Fibroblast of skin of right biceps (primary cell): ENCODE measurements around the gene FAM210B.
A peak's percentile ranks its signal among the peaks of the same experiment; 100 is the strongest.
"Not testable (repeated sequence)": the region's sequence is repeated elsewhere in the genome, so short reads cannot be mapped to it uniquely, and the experiment has no call there.

ENCODE experiments used
- DNase-seq: peaks from one replicate; pipeline ENCODE4 v3.0.0-alpha.2; 2013

Gene FAM210B

GRCh38 chr20:56361900-56362299, 3.1 kb downstream of the FAM210B start:
- DNase-seq = no peak

GRCh38 chr20:56362833-56363413, 4.1 kb downstream of the FAM210B start:
- no peak for DNase-seq

DNA sequence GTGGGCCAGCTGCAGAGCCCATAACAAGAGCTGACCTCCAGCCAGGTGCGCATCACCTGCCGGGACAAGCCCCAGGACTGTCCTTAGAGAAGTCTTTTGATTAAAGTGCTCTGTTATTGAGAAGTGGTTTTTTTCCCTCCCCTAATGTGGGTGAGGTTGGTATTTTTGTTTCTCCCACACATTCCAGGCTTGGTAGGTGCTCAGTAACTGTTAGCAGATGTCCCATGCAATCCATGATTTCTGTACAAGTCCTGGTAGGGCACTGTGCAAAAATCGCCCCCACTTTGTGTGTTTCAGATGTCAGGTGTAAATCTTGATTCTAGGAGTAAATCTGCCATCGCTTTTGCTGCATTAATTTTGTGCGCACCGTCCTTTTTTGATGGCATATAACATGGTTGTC, 4.7 kb downstream of the FAM210B start:
- no peak for DNase-seq

DNA sequence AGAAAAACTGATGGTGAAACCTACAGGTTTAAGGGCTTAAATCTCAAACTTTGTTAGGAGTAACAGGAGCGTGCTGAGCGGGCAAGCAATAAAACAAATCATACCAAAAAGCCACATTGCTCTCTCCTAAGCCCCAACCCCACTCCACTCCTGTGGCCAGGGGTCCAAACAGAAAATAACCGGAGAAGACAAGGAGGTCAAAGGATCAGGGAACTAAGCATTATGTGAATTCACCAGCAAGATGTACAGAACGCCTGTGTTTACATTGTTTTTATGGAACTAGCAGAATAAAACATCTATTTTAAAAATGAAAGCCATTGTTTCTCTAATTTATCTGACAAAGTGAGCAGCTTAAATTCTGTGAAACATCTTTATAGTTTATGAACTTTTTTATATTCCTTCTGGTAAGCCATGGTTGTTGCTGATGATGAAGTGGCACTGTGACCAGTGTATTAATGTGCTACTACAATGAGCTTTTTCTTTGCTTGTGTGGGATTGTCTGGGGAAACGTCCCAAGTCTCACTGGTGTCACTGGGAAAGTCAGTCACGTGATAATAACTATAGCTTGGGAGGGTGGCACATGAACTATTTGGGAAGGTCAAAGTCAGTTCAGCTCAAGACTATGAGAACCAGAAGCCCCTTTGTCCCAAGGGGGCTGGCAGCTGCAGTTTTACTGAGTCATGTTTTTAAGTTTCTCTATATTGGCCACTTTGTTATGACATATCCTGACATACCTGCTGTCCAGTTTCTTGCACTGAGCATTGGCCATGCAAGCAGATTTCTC, 9.8 kb downstream of the FAM210B start:
- no peak for DNase-seq

DNA sequence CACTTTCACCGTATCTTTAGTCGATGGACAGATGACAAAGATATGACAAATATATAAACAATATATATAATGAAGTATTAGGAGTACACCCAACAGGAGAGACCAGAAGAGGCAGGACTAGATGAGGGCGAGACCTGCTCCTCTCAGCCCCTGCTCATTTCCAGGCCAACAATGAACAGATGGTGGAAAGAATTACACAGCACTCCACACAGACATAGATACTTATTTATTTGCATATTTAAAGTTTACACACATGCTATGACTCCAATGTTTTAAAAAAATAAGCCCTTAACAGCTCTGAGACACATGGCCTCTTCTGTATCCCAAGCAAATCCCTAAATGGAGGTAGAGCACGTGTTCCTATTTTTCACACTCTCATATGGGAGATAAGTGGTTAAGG, 10.4 kb downstream of the FAM210B start:
- no peak for DNase-seq

GRCh38 chr20:56371977-56372376, 13.2 kb downstream of the FAM210B start:
- no peak for DNase-seq

DNA sequence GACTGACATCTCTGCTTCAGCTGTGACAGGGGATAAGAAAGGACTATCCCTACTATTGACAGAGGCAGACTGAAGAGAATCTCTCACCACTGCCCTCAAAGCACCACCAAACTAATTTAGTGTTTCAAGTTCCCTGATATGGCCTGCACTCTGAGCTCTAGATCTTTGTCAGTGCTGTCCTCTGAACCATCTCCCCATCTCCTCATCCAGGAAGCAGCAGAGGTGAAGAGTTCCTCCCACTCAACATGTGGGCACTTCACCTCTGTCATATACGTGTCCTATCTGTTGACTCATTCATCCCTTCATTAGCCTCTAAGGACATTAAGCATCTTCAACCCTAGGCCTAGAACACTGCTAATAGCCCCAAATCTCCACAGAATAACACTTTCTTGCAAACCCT, 14.1 kb downstream of the FAM210B start:
- no peak for DNase-seq

GRCh38 chr20:56373942-56374341, 15.2 kb downstream of the FAM210B start:
- DNase-seq = peak; percentile 89

GRCh38 chr20:56376331-56376730, 17.6 kb downstream of the FAM210B start:
- no peak for DNase-seq

DNA sequence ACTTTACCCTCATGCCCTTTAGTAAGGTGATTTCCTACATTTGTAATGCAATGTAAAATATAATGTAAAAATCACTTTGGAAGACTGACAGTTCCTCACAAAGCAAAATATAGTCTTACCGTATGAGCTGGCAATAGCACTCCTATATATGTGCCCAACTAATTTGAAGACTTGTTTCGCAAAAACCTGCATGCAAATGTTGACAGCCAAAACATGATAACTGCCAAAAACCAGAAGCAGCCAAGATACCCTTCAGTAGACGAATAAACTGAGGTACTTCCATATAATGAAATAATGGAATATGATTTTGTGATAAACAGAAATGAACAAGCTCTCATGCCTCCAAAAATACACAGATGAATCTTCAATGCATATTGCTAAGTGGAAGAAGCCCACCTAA, 19.6 kb downstream of the FAM210B start:
- DNase-seq = no peak

GRCh38 chr20:56380375-56380774, 21.6 kb downstream of the FAM210B start:
- peak; percentile 18 for DNase-seq

DNA sequence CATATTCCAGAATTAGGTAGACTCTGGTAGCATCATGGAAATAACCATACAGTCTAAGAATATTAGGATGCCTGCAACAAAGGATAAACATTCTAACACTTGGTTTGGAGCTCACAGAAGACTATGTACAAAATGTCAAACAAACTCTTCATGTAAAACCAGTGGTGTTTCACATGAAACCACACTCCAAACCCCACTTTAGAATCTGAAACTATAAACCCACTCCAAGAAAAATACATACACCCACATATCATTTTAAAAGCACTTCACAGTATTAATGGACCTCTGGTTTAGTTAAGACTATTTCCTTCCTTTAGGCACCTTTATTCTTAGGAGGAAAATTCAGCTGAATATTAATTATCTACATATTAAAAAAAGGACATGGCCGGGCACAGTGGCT, 22.7 kb downstream of the FAM210B start:
- DNase-seq = no peak

- DNase-seq = no peak
These were observed 23.9 kb downstream of the FAM210B start for GRCh38 chr20:56382696-56383095.

- no peak for DNase-seq
These were observed 24.6 kb downstream of the FAM210B start for GRCh38 chr20:56383334-56383733.

DNA sequence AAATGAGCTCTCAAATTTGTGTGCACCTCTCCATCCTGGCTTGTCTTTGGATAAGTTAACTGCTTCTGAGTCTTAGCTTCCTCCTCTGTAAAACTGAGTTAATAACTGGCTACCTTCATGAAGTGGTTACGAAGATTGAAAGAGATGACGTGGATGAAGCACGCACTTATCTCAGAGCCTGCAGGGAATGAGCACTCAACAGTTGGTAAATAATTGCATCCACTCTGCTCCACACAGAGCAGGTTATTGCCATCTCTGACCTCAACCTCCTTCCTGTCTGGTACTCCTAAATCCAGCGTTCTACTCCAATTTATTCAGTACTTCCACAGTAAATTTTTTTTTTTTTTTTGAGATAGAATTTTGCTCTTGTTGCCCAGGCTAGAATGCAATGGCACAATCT, 26.4 kb downstream of the FAM210B start:
- no peak for DNase-seq

DNA sequence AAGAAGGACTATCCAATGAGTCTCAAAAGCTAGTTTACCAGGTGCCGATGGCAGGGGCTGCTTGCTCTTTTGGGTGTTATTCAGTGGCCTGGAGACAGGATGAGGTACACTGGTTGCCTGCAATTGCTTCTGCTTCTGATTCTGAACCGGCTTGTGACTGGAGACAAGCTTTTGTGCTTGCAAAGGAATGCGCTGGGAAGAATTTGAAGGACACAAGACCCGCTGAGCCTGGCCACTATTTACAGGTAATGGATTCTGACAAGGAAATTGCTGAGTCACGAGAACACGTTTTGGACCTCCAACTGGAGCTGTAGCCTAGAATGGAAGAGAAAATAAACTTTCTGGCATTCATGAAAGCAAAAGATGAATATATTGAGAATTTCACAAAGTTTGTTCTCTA, 27.4 kb downstream of the FAM210B start:
- DNase-seq = no peak

DNA sequence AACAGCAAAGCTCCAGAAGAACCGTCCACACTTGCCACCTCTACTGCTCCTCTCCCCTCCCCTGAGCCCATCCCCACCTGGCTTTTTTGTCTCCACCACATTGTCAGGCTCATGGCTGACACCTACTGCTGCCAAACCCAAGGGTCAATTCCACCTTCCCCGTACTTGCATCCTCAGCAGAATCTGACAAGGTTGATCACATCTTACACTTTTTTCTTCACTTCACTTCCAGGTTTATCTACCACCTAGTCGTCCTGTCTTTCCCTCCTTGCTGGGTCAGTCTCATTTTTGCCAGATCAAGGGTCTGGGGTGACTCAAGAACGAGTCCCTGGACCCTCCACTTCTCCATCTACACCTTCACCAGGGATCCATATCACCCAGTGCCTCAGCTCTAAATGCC, 30.1 kb downstream of the FAM210B start:
- no peak for DNase-seq

DNA sequence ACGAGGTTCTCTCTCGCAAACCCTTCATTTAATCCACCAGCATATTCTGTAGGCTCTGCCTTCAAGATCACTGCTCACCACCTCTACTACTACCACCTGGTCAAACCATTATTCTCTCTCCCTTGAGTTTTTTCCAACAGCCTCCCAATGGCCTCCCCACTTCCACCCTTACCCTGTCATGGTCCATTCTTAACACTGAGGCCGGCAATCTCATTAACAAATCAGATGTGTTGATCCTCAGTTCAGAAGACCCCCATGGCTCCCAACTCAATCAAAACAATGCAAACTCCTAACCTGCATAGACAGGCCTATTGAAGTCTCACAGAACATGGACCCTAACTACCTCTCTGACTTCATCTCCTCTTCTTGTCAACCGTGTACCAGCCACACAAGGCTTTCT, 31.0 kb downstream of the FAM210B start:
- DNase-seq = no peak

- DNase-seq = not testable (repeated sequence)
These were observed 31.6 kb downstream of the FAM210B start for GRCh38 chr20:56390396-56390795.

DNA sequence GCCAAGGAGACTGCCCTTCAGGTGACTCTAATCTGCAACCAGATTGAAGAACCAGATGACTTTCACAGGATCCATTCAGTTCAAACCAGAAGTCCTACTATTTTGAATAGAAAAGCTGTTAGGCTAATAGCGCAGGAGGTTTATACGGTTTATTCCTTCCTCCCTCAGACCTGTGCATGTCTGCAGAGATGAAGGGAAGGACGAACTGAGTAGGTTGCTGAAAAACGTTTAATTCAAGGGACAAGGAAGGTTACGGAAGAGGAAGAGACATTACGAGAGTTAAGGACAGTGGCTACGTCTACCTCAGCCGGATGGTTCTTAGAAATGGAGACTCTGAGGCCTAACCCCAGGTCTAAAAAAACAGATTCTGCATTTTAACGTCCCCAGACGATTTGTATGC, 32.3 kb downstream of the FAM210B start:
- no peak for DNase-seq

GRCh38 chr20:56391596-56392131, 32.9 kb downstream of the FAM210B start:
- DNase-seq = peak; percentile 17

DNA sequence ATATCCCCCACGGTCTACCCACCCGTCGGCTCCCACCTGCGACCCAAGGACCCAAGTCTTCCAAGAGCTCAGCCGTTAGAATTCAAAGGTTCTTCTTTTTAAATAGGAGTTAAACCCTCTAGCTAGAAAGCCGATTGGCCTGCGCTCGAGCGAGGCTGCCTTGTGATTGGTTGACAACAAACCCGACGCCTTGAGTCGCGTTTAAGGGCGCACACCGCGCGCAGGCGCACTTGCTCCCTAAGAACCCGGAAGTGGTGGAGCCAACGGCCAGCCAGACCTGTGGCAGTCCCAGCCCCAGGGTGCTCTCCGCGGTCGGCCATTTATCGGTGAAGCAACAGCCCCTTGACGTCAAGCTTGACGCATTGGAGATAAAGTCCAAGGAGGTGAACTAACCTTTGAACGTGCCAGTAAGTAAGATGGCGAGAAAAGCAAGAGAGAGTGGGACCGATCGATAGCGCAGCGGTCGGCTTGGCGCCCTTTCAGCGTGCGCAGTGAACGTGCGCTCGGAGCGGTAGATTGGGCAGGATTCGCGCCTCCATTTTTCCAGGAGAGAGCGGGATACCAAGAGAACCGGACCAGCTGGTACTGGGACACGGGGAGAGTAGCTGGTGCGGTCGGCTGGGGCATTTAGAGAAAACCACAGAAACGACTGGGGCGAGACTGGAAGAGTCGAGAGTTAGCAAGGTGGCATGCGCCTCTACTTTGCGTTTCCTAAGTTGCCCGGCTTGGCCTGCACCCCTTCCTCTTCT, 33.5 kb downstream of the FAM210B start, which contains the start of the genes AURKA and CSTF1:
Gene AURKA, minus strand, starts transcription at position 84 of the 749 bp plus-strand sequence. CDS start 4,018 bp downstream, outside the sequence.
Gene CSTF1, plus strand, starts transcription at position 514 of the 749 bp plus-strand sequence. CDS start 2,908 bp downstream, outside the sequence.
- peak; percentile 99 for DNase-seq

DNA sequence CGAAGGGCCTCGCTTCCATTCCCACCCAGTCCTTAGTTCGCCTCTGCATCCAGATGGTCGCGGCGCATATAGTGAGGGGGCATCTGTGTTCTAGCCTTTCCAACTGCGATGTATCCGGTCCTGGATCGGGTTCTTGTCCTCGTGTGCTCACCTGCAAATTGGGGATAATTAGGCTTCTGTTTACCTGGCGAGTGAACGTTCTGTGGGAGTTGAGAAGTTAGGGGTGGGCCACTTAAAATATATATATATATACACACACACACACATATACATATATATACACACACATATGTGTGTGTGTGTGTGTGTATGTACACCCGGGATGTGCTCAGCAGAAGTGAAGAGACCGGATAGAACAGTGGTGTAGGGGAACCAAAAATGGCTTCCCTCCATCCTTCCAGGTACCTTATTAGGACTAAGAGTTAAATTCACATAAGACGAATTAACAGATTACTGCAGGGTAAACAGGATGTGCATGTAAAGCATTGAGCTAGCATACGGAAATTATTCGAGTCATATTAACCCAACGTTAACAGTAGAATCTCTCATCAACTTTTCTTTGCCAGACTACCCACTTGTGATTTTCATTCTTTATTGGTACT, 34.2 kb downstream of the FAM210B start:
- peak; percentile 12 for DNase-seq
